WTC11 (cell line): ENCODE results near the gene NEK3.

Experiments
- NR3C1 ChIP-seq: sonication (generic); formaldehyde crosslinking; conservative IDR thresholded peaks from 2 replicates; pipeline ENCODE4 v1.8.1; 2023; ENCODE audit warnings: low read depth, mild to moderate bottlenecking, missing genetic modification reagents
- SMAD4 ChIP-seq: sonication (generic); formaldehyde crosslinking; IDR thresholded peaks from 2 replicates; pipeline ENCODE4 v1.8.0; 2022; ENCODE audit warnings: mild to moderate bottlenecking, missing genetic modification reagents
- USF1 ChIP-seq: sonication (generic); formaldehyde crosslinking; IDR thresholded peaks from 2 replicates; pipeline ENCODE4 v1.8.0; 2022; ENCODE audit warnings: mild to moderate bottlenecking, missing genetic modification reagents
- ZNF512 ChIP-seq: sonication (generic); formaldehyde crosslinking; IDR thresholded peaks from 2 replicates; pipeline ENCODE4 v1.8.1; 2022; ENCODE audit warnings: missing genetic modification reagents, borderline replicate concordance
- TF ChIP-seq, protein P1 (sequence below): sonication (generic); formaldehyde crosslinking; conservative IDR thresholded peaks from 2 replicates; pipeline ENCODE4 v1.8.1; 2023; ENCODE audit warnings: mild to moderate bottlenecking, low read depth, missing genetic modification reagents, moderate library complexity
- TF ChIP-seq, protein P2 (sequence below): fragments of 200-600 bp; IDR thresholded peaks from 2 replicates; pipeline ENCODE4 v1.8.0; 2022; ENCODE audit warnings: antibody characterized with exemption
- TF ChIP-seq, protein P3 (sequence below): sonication (generic); formaldehyde crosslinking; IDR thresholded peaks from 2 replicates; pipeline ENCODE4 v1.8.1; 2022; ENCODE audit warnings: low read depth, missing genetic modification reagents, borderline replicate concordance
- TF ChIP-seq, protein P4 (sequence below): sonication (generic); formaldehyde crosslinking; IDR thresholded peaks from 2 replicates; pipeline ENCODE4 v1.8.0; 2022; ENCODE audit warnings: mild to moderate bottlenecking, missing genetic modification reagents
- TF ChIP-seq, protein P5 (sequence below): sonication (generic); formaldehyde crosslinking; IDR thresholded peaks from 2 replicates; pipeline ENCODE4 v1.8.1; 2023; ENCODE audit warnings: mild to moderate bottlenecking, missing genetic modification reagents, borderline replicate concordance
- TF ChIP-seq, protein P6 (sequence below): sonication (generic); formaldehyde crosslinking; IDR thresholded peaks from 2 replicates; pipeline ENCODE4 v1.8.0; 2022; ENCODE audit warnings: mild to moderate bottlenecking, missing genetic modification reagents

DNA sequence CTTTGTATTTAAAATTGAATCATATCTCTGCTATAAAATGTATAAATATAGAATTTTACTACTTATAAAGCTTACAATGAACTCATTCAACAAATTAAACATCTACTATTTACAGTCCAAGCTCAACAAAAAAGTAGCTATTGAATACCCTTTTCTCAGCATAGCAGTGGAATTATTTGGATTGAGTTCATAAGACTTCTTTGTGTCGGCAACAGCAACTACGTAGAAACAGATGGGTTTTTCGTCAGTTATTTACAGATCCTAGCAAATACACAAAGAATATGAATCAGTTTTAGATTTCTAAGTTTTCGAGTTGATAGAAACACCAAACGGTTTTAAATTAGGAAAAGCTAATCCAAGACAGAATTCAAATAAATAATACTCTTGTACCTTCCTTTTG, 10.4 kb upstream of the NEK3 start:
- TF ChIP-seq, protein P1, sequence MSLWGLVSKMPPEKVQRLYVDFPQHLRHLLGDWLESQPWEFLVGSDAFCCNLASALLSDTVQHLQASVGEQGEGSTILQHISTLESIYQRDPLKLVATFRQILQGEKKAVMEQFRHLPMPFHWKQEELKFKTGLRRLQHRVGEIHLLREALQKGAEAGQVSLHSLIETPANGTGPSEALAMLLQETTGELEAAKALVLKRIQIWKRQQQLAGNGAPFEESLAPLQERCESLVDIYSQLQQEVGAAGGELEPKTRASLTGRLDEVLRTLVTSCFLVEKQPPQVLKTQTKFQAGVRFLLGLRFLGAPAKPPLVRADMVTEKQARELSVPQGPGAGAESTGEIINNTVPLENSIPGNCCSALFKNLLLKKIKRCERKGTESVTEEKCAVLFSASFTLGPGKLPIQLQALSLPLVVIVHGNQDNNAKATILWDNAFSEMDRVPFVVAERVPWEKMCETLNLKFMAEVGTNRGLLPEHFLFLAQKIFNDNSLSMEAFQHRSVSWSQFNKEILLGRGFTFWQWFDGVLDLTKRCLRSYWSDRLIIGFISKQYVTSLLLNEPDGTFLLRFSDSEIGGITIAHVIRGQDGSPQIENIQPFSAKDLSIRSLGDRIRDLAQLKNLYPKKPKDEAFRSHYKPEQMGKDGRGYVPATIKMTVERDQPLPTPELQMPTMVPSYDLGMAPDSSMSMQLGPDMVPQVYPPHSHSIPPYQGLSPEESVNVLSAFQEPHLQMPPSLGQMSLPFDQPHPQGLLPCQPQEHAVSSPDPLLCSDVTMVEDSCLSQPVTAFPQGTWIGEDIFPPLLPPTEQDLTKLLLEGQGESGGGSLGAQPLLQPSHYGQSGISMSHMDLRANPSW (CRISPR knock-in tag): no peak
- TF ChIP-seq NR3C1 (CRISPR knock-in tag) (no peak), USF1 (CRISPR knock-in tag) (no peak), SMAD4 (CRISPR knock-in tag) (no peak), ZNF512 (no peak)
- TF ChIP-seq, protein P2, sequence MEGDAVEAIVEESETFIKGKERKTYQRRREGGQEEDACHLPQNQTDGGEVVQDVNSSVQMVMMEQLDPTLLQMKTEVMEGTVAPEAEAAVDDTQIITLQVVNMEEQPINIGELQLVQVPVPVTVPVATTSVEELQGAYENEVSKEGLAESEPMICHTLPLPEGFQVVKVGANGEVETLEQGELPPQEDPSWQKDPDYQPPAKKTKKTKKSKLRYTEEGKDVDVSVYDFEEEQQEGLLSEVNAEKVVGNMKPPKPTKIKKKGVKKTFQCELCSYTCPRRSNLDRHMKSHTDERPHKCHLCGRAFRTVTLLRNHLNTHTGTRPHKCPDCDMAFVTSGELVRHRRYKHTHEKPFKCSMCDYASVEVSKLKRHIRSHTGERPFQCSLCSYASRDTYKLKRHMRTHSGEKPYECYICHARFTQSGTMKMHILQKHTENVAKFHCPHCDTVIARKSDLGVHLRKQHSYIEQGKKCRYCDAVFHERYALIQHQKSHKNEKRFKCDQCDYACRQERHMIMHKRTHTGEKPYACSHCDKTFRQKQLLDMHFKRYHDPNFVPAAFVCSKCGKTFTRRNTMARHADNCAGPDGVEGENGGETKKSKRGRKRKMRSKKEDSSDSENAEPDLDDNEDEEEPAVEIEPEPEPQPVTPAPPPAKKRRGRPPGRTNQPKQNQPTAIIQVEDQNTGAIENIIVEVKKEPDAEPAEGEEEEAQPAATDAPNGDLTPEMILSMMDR: no peak
- TF ChIP-seq, protein P3, sequence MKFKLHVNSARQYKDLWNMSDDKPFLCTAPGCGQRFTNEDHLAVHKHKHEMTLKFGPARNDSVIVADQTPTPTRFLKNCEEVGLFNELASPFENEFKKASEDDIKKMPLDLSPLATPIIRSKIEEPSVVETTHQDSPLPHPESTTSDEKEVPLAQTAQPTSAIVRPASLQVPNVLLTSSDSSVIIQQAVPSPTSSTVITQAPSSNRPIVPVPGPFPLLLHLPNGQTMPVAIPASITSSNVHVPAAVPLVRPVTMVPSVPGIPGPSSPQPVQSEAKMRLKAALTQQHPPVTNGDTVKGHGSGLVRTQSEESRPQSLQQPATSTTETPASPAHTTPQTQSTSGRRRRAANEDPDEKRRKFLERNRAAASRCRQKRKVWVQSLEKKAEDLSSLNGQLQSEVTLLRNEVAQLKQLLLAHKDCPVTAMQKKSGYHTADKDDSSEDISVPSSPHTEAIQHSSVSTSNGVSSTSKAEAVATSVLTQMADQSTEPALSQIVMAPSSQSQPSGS (CRISPR knock-in tag): no peak
- TF ChIP-seq, protein P4, sequence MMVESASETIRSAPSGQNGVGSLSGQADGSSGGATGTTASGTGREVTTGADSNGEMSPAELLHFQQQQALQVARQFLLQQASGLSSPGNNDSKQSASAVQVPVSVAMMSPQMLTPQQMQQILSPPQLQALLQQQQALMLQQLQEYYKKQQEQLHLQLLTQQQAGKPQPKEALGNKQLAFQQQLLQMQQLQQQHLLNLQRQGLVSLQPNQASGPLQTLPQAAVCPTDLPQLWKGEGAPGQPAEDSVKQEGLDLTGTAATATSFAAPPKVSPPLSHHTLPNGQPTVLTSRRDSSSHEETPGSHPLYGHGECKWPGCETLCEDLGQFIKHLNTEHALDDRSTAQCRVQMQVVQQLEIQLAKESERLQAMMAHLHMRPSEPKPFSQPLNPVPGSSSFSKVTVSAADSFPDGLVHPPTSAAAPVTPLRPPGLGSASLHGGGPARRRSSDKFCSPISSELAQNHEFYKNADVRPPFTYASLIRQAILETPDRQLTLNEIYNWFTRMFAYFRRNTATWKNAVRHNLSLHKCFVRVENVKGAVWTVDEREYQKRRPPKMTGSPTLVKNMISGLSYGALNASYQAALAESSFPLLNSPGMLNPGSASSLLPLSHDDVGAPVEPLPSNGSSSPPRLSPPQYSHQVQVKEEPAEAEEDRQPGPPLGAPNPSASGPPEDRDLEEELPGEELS (CRISPR knock-in tag): no peak
- TF ChIP-seq, protein P5, sequence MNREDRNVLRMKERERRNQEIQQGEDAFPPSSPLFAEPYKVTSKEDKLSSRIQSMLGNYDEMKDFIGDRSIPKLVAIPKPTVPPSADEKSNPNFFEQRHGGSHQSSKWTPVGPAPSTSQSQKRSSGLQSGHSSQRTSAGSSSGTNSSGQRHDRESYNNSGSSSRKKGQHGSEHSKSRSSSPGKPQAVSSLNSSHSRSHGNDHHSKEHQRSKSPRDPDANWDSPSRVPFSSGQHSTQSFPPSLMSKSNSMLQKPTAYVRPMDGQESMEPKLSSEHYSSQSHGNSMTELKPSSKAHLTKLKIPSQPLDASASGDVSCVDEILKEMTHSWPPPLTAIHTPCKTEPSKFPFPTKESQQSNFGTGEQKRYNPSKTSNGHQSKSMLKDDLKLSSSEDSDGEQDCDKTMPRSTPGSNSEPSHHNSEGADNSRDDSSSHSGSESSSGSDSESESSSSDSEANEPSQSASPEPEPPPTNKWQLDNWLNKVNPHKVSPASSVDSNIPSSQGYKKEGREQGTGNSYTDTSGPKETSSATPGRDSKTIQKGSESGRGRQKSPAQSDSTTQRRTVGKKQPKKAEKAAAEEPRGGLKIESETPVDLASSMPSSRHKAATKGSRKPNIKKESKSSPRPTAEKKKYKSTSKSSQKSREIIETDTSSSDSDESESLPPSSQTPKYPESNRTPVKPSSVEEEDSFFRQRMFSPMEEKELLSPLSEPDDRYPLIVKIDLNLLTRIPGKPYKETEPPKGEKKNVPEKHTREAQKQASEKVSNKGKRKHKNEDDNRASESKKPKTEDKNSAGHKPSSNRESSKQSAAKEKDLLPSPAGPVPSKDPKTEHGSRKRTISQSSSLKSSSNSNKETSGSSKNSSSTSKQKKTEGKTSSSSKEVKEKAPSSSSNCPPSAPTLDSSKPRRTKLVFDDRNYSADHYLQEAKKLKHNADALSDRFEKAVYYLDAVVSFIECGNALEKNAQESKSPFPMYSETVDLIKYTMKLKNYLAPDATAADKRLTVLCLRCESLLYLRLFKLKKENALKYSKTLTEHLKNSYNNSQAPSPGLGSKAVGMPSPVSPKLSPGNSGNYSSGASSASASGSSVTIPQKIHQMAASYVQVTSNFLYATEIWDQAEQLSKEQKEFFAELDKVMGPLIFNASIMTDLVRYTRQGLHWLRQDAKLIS (CRISPR knock-in tag): no peak
- TF ChIP-seq, protein P6, sequence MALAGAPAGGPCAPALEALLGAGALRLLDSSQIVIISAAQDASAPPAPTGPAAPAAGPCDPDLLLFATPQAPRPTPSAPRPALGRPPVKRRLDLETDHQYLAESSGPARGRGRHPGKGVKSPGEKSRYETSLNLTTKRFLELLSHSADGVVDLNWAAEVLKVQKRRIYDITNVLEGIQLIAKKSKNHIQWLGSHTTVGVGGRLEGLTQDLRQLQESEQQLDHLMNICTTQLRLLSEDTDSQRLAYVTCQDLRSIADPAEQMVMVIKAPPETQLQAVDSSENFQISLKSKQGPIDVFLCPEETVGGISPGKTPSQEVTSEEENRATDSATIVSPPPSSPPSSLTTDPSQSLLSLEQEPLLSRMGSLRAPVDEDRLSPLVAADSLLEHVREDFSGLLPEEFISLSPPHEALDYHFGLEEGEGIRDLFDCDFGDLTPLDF: no peak
